HT1080 (cell line): ENCODE data around the gene TRIP12. TPM values are rescaled to one million over a fixed set of nuclear protein-coding genes. Genes with fewer than 3 reads are reported as not detected.
"Not testable (repeated sequence)": the region's sequence is repeated elsewhere in the genome, so short reads cannot be mapped to it uniquely, and the experiment has no call there.

ENCODE experiments used
- DNase-seq: peaks from one replicate; pipeline ENCODE4 v3.0.0-alpha.2; 2015; ENCODE audit warnings: low read depth
- total RNA-seq: library from RNA; depleted of rRNA; stranded (reverse); fragments of >200 nt; shearing (Covaris generic); gene quantifications from 2 replicates; pipeline ENCODE4 v1.2.3, GENCODE V29; 2014

The TRIP12 gene
- total RNA-seq, 1 experiment from 2014 or later = 179 TPM

DNA sequence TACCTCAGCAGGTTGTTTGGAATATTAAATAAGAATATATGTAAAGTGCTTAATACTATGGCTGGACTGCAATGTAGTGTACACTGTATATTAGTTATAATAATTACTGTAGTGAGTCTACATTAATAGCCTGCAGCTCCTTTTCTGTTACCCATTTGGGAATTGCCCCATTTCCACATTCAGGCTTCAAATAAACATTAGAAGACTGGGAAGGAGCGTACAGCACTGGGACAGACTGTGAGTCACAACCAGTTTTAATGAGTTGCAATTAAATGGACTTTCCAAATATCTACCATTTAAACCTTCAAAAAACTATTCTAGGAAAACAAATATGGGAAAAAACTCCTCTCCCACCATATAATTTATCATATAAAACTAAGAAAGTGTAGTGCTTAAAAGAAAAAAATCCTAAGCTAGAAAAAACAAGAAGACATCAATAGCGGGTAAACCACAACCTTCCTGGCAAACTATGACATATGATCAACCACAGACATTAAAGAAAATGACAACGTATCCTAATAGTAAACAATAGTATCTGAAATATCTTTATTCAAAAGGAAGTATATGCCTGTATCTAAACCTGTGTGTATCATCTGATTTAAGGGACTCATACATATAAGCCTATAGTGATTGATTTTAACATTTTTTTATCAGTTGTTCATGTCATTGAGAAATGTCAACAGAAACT, 86.1 kb downstream of the TRIP12 start:
- no peak for DNase-seq

DNA sequence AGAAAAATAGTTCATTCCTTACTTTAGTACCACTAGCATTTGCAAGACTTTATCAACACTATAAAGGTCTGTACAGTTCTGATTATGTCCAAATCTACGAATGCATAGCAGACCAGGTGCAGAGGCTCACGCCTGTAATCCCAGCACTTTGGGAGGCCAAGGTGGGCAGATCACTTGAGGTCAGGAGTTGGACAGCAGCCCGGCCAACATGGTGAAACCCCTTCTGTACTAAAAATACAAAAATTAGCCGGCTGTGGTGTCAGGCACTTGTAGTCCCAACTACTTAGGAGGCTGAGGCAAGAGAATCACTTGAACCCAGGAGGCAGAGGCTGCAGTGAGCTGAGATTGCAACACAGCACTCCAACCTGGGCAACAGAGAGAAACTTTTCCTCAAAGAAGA, 87.4 kb downstream of the TRIP12 start:
- DNase-seq = not testable (repeated sequence)

GRCh38 chr2:229832510-229832898, 89.3 kb downstream of the TRIP12 start:
- DNase-seq = no peak

GRCh38 chr2:229831805-229832509, 89.9 kb downstream of the TRIP12 start:
- DNase-seq = no peak

DNA sequence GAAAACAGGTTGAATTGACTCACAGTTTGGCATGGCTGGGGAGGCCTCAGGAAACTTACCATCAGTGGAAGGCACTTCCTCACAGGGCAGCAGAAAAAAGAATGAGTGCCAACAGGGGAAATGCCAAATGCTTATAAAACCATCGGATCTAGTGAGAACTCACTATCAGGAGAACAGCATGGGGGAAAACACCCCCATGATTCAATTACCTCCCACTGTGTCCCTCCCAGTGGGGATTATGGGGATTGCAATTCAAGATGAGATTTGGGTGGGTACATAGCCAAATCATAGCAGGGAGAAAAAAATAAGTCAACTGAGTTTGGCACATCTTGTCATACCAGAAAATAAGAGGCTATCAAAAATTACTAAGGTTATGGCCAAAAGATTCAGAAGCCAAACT, 96.3 kb downstream of the TRIP12 start:
- DNase-seq = no peak

- DNase-seq = no peak
These were observed 100.5 kb downstream of the TRIP12 start for GRCh38 chr2:229821316-229821715.

GRCh38 chr2:229818230-229818629, 103.6 kb downstream of the TRIP12 start:
- DNase-seq = peak; percentile 29

- peak; percentile 53 for DNase-seq
These were observed 106.0 kb downstream of the TRIP12 start for GRCh38 chr2:229815858-229816257.

GRCh38 chr2:229815342-229815741, 106.5 kb downstream of the TRIP12 start:
- peak; percentile 20 for DNase-seq

DNA sequence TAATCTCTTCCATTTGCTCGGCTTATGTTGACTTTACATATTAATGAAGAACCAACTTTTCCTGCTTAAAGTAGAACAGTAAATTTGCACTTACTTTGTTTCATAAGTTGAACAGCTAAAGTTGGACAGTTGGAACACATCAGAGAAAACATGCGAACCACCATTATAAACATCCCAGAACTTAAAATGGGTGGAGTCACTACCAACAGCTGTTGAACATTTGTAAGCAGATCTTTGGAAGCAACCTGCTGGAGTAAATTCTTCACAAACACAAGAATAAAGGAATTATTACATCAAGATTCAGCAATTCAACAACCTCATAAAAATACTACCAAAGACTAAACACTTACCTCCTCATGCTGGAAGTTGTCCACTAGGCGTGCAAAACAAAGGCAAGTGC, 111.0 kb downstream of the TRIP12 start:
- DNase-seq = no peak

DNA sequence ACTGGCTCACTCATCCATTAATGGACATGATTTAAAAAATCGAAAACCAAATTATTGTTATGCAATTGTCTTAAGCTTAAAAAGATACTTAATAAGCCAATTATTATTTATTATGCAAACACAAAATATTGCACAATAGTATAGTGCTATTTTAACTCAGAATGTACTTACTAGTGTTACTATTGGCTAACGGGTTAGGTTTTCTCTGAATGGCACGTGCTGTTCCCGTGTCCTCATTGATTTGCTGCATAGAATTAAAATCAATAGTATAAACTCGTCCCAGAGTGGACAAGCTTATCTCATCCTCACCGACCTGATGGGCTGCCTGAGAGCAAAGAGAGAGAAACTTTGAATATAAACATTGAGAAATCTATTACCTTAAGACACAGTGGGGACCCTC, 116.2 kb downstream of the TRIP12 start:
- DNase-seq = no peak

GRCh38 chr2:229802785-229803184, 119.0 kb downstream of the TRIP12 start:
- no peak for DNase-seq

DNA sequence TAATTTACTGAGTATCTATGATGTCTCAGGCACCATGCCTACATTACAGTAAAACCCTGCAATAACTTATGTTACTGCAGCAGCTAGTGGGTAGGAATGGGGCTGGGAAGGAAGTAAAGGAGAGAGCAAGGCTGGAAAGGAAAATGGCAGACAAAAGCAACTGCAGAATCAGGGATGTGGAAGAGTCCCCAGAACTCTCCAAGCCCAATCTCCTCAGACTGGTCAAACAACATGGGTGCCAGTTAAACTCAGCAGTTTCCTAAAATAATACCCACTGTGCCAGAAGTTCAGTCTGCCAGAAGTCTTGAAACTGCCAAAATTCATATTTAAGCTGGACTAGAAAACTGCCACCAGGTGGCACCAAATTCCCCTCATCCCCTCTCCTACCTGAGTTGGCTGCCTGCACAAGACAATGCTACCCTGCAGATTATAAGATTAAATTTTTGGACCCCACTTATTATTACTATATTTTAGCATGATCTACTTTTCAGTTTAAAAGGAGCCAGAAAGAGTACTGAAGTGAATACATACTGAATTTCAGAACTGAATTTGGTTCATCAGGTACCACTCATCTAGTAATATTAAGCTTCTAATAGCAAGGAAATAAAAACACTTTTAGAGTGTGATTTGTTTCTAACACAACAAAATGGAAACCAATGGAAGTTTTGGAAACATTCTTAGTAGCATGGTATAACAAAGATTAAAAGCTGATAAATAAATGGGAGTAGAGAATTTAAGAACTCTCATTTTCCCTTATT, 120.6 kb downstream of the TRIP12 start:
- peak; percentile 61 for DNase-seq

- DNase-seq = no peak
These were observed 123.2 kb downstream of the TRIP12 start for GRCh38 chr2:229798446-229799155.

DNA sequence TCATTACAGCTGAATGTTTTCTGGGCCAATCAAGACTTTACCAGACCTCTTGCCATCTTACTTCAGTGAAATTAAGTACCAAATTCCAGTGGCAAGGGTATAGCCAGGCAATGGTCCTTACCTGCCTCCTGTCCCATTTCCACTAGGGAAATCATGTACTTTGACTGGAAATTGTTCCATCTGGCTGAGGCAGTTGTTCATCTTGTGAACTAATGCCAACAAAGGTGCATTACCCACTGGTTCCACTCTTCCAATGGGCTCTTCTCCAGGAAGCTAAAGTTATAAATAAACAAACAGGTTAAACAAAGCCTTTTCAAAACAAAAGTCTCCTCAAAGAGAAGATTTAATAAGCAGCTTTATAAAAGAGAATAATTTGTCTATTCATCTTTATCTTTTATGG, 126.8 kb downstream of the TRIP12 start:
- no peak for DNase-seq

- no peak for DNase-seq
These were observed 127.2 kb downstream of the TRIP12 start for GRCh38 chr2:229794636-229795035.

DNA sequence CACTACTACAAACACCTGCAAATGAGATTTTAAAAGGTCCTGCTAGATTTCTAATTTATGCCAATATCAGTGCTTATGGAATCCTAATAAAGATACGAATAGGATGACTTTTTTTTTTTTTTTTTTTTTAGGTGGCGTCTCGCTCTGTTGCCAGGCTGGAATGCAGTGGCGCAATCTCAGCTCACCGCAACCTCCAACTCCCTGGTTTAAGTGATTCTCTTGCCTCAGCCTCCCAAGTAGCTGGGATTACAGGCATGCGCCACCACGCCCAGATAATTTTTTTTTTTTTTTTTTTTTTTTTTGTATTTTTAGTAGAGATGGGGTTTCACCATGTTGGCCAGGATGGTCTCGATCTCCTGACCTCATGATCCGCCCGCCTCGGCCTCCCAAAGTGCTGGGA, 135.5 kb downstream of the TRIP12 start:
- DNase-seq = not testable (repeated sequence)

GRCh38 chr2:229784791-229785190, 137.0 kb downstream of the TRIP12 start:
- DNase-seq = no peak

DNA sequence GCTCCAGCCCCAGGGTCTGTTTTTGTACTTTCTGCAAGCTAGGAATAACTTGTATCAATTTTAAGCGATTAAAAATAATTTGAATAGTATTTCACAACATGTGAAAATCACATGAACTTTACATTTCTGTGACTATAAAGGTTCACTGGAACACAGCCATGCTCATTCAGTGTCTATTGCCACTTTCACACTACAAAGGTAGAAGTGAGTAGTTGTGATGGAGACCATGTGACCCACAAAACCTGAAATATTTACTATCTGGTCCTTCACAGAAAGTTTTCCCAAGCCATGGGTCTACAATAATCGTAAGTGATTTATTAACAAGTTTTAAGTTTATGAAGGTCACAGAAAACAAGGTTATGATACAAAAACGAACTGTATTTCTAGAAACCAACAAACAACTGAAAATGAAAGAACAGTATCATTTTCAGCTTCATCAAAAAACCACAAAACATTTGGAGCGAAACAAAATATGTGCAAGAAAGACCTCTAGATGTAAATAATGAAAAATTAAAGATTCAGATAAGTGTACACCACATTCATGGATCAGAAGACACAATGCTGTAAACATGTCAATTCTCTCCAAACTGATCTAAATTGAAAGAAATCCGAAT, 138.6 kb downstream of the TRIP12 start:
- DNase-seq = no peak

- DNase-seq = peak; percentile 59
These were observed 140.7 kb downstream of the TRIP12 start for GRCh38 chr2:229780856-229781773.
